ENCODE results near the gene NSFL1C. TPM values are rescaled to one million over a fixed set of nuclear protein-coding genes. Genes with fewer than 3 reads are reported as not detected.

Gene NSFL1C
- total and polyA plus RNA-seq, 9 of the 15 experiments (the other 6 are each of a cell fraction or from before 2014, with no cell fraction given): 20.8 to 119 (median 47.0) TPM

- no peak for TF ChIP-seq ZNF280B (CRISPR knock-in tag; IDR thresholded peaks at IDR 0.05)
- TF ChIP-seq HIVEP1 (CRISPR knock-in tag; IDR thresholded peaks at IDR 0.05): no peak
These were observed 2.8 kb upstream of the NSFL1C start (continued) for GRCh38 chr20:1469306-1469905.

DNA sequence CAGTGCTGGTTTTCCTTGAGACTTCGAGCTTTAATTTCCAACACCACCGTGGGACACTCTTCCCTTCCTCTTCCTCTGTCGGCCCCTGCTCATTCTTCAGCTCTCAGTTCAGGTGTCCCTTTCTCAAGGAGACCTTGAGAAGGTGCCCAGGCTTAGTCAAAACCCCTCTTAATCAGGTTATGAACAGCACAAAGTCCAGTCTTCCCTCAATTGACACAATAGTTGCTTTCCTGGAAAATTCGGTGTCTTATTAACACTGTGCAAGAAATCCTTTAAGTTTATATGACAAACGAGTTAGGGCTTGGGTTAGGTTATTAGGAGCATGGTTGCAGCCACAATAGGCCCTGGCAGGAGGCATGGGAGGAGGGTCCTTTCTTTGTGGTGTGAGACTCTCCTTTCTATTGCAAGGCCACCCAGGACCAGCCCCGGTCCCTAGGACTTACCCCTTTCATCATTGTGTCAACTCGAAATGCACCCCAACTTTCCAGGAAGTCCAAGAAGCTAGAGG lies 1.5 kb upstream of the NSFL1C start:
- in situ Hi-C loops (cut with MboI): no loop called here
- Histone ChIP-seq H3K9me3 (replicated peaks; ENCODE audit: control insufficient read depth, insufficient read depth, low read depth, low read length) (no peaks in the 10 kb centered on the region), H3K27ac (ENCODE audit: extremely low read depth, low read depth, low read length) (peak overlapping the region; percentile 90), H3K4me2 (ENCODE audit: insufficient read depth, low read length) (peak overlapping the region; percentile 88), H3K79me2 (ENCODE audit: control insufficient read depth, insufficient read depth, low read length) (peaks cover 34% of the 10 kb centered on the region), H3K27me3 (ENCODE audit: control insufficient read depth in 2 of 2, insufficient read depth in 2 of 2, low read length in 2 of 2) (no peaks in the 10 kb centered on the region), H3K9ac (ENCODE audit: insufficient read depth in 1 of 2, low read depth in 2 of 2, low read length in 2 of 2) (peak overlapping the region in 1 of 2 experiments; percentile 75; a peak in 2 of 4 replicates), H3K36me3 (ENCODE audit: control insufficient read depth, insufficient read depth, low read length) (peaks cover 26% of the 10 kb centered on the region), H3K4me1 (replicated peaks in 1 of 2; ENCODE audit: control insufficient read depth in 2 of 2, insufficient read depth in 2 of 2, low read length in 2 of 2) (peaks cover 20 to 45% of the 10 kb centered on the region in 2 experiments), H3K4me3 (no peak overlapping the region), H3K9me1 (ENCODE audit: control insufficient read depth, insufficient read depth, low read length) (no peaks in the 10 kb centered on the region), H2AFZ (ENCODE audit: low read depth, low read length) (peak overlapping the region; percentile 93), H4K20me1 (replicated peaks; ENCODE audit: control insufficient read depth, insufficient read depth, low read length) (peaks cover 8% of the 10 kb centered on the region; the same call in 1 of the 2 replicates)
- ChIA-PET CTCF (ENCODE audit: low intra/inter-chr PET ratio) (interaction anchor here (1.1 kb wide), 1 partner anchor 35 kb away, joined by 5 read pairs; no protein-coding TSS in a partner anchor), POLR2A (interaction anchor here (0.6 to 2.2 kb wide), 14 partner anchors 10 to 884 kb away, joined by 3 to 8 read pairs (median 4); no protein-coding TSS in a partner anchor)
- intact Hi-C loops (cut with micrococcal nuclease): loop anchor here (2.0 to 10.0 kb wide), 2 partner anchors 27 to 143 kb away; partner anchors contain the start of gene SDCBP2
- FAIRE-seq (no peak), DNase-seq (ENCODE audit: extremely low read depth in 1 of 4, low spot score in 3 of 4) (no peak), ATAC-seq (no peak)
- WGBS (ENCODE audit: insufficient coverage, low coverage, missing lambda C conversion rate): 32% methylated on average over 5 of the region's 7 CpGs
- BruUV-seq (replicated peaks): TSS peak; percentile 99
- TF ChIP-seq ATF6 (CRISPR knock-in tag; IDR thresholded peaks at IDR 0.05) (0 out of 2 replicates have a peak, but pooled peaks have one; percentile 13), ZNF444 (CRISPR knock-in tag; IDR thresholded peaks at IDR 0.05) (no peak), ATF7 (IDR thresholded peaks at IDR 0.05) (no peak), CBX2 (IDR thresholded peaks at IDR 0.05; ENCODE audit: insufficient read depth, low read length, poor library complexity, severe bottlenecking) (no peak)
